Stimulated activated CD8-positive, alpha-beta memory T cell treated with anti-CD3 and anti-CD28 coated beads, Interleukin-7, amount 100 ng/mL, for 1 hour (primary cell): ENCODE results near the gene FOXL3.

Experiments used
- DNase-seq, 2 donors: peaks; one replicate each; pipeline ENCODE4 v3.0.0-alpha.2; 2020; ENCODE audit warnings: low read depth in 2 of 2

Gene FOXL3

DNA sequence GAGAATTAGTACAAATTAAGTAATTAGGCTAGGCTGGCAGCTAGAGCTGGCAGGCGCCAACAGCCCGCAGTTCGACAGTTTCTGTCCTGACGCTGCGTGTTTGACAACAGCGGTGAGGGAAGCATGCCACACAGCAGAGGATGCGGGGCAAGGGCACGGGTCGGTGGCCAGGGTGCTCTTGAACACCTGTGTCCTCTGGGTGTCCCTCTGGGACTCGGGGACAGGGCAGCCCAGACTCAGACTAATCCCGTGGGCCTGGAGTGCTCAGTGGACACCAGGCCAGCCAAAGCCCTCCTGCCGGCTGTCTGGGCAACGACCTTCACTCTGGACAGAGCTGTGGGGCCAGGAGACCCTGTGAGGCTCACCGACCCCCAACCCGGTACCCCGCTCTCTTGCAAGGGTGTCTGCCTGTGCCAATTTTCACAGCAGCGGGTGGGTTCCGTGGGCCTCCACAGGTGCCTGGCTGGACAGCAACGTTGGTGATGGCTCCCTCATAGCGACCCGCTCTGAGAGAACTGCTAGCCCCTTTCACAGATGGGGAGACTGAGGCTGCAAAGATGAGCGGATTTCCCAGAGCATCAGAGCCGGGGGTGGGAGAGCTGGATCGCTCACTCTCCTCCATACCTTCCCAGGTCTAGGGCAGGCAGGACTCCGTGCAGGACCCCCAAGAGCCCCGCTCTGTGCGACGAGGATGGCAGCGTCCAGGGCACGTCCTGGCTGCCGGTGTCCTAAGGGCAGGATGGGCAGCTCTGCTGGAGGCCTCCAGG lies 48.5 kb downstream of the FOXL3 start:
- no peak for DNase-seq

- DNase-seq: no peak
Measured at GRCh38 chr7:339062-339342, 49.0 kb downstream of the FOXL3 start.

GRCh38 chr7:339696-340095 lies 49.7 kb downstream of the FOXL3 start:
- no peak for DNase-seq

- no peak for DNase-seq
Measured at GRCh38 chr7:340200-340937, 50.4 kb downstream of the FOXL3 start.
